Measurements from ENCODE around the gene HMGCS1.
"Not testable (repeated sequence)": the region's sequence is repeated elsewhere in the genome, so short reads cannot be mapped to it uniquely, and the experiment has no call there.

HMGCS1 gene

GRCh38 chr5:43274435-43275114, 38.6 kb downstream of the HMGCS1 start:
- no peak for DNase-seq

- DNase-seq = no peak
Measured at GRCh38 chr5:43273552-43273951, 39.7 kb downstream of the HMGCS1 start.

- no peak for DNase-seq
Measured at GRCh38 chr5:43270645-43271044, 42.6 kb downstream of the HMGCS1 start.

- DNase-seq = no peak
Measured at GRCh38 chr5:43268188-43268820, 44.9 kb downstream of the HMGCS1 start.

- DNase-seq = not testable (repeated sequence)
Measured at GRCh38 chr5:43262269-43262668, 50.9 kb downstream of the HMGCS1 start.

GRCh38 chr5:43258116-43258515, 55.1 kb downstream of the HMGCS1 start:
- no peak for DNase-seq

GRCh38 chr5:43256261-43256966, 56.8 kb downstream of the HMGCS1 start:
- no peak for DNase-seq

GRCh38 chr5:43255704-43256103, 57.5 kb downstream of the HMGCS1 start:
- no peak for DNase-seq

- DNase-seq = no peak
Measured at GRCh38 chr5:43251754-43252153, 61.5 kb downstream of the HMGCS1 start.

GRCh38 chr5:43245724-43246385, 67.4 kb downstream of the HMGCS1 start:
- no peak for DNase-seq

- no peak for DNase-seq
Measured at GRCh38 chr5:43244823-43245565, 68.2 kb downstream of the HMGCS1 start.

- DNase-seq = no peak
Measured at GRCh38 chr5:43243270-43243669, 69.9 kb downstream of the HMGCS1 start.

GRCh38 chr5:43242196-43242595, 71.0 kb downstream of the HMGCS1 start:
- DNase-seq = no peak

All from amygdala (tissue), 56 donors.